Urinary bladder (tissue), 4 donors: Measurements from ENCODE around the gene NRXN2. TPM values are rescaled to one million over a fixed set of nuclear protein-coding genes. Genes with fewer than 3 reads are reported as not detected.

Source experiments
- DNase-seq: peaks from one replicate; pipeline ENCODE4 v3.0.0-alpha.2; 2015; ENCODE audit errors: extremely low spot score
- H3K27ac ChIP-seq: one replicate; pipeline ENCODE4 v1.5.1; 2013; ENCODE audit warnings: low read depth, mild to moderate bottlenecking, moderate library complexity
- H3K36me3 ChIP-seq: one replicate; pipeline ENCODE4 v1.6.1; 2013; ENCODE audit warnings: mild to moderate bottlenecking, moderate library complexity; ENCODE audit not compliant: insufficient read depth
- H3K4me1 ChIP-seq: one replicate; pipeline ENCODE4 v1.6.1; 2013; ENCODE audit warnings: mild to moderate bottlenecking, moderate library complexity; ENCODE audit not compliant: insufficient read depth
- H3K4me3 ChIP-seq: one replicate; pipeline ENCODE4 v1.5.1; 2013; ENCODE audit warnings: low read depth, low read length
- WGBS: extraction: QIAGEN DNeasy Blood & Tissue Kit; methylation state at CpG from one replicate; pipeline ENCODE4 v1.1.7; 2013; 5-methylcytosine and 5-hydroxymethylcytosine counted together
- polyA plus RNA-seq: library from polyadenylated mRNA; stranded (reverse); fragments of 200-250 nt; gene quantifications from one replicate; pipeline ENCODE4 v1.2.3, GENCODE V29; 2013
- total RNA-seq: library from RNA; depleted of rRNA; stranded (reverse); fragments of >200 nt; gene quantifications from one replicate; pipeline ENCODE4 v1.2.3, GENCODE V29; 2014
- donor health status: healthy with polysubstance abuse.
- donor health status: healthy.

The NRXN2 gene
- total RNA-seq, result 11.5 TPM
- 30.5 TPM for polyA plus RNA-seq

GRCh38 chr11:64723117-64723906 lies at the start of gene NRXN2:
Gene NRXN2, minus strand, starts transcription at chr11:64723197. Its CDS starts 9,498 bp downstream, at chr11:64713699.
- DNase-seq, result peak; percentile 53
- Histone ChIP-seq H3K4me1 (no peaks in the 10 kb centered on the region), H3K27ac (no peak within 1 kb of the TSS), H3K36me3 (no peaks in the 10 kb centered on the region), H3K4me3 (peak within 1 kb of the TSS; percentile 71)
- 3% methylated on average over 66 of the region's 66 CpGs for WGBS

- H3K4me1 ChIP-seq, result no peaks in the 10 kb centered on the region
- no peak for DNase-seq
- 69% methylated on average over 3 of the region's 3 CpGs for WGBS
Measured at GRCh38 chr11:64772303-64773018, 49.5 kb upstream of the NRXN2 start.

GRCh38 chr11:64771861-64772260 lies 48.9 kb upstream of the NRXN2 start:
- WGBS, result 85% methylated on average over 2 of the region's 2 CpGs
- H3K27ac ChIP-seq, result no peak overlapping the region
- no peak overlapping the region for H3K4me3 ChIP-seq
- no peak for DNase-seq
- peaks cover 18% of the 10 kb centered on the region for H3K36me3 ChIP-seq
- H3K4me1 ChIP-seq, result no peaks in the 10 kb centered on the region

More at GRCh38 chr11:64772303-64773018, 49.5 kb upstream of the NRXN2 start:
- no peak overlapping the region for H3K4me3 ChIP-seq
- peaks cover 16% of the 10 kb centered on the region for H3K36me3 ChIP-seq
- H3K27ac ChIP-seq, result no peak overlapping the region

GRCh38 chr11:64770120-64770519 lies 47.1 kb upstream of the NRXN2 start:
- peaks cover 17% of the 10 kb centered on the region for H3K36me3 ChIP-seq
- H3K4me3 ChIP-seq, result no peak overlapping the region
- no peak overlapping the region for H3K27ac ChIP-seq
- no peaks in the 10 kb centered on the region for H3K4me1 ChIP-seq
- no peak for DNase-seq
- WGBS, result 92% methylated on average over 12 of the region's 12 CpGs

GRCh38 chr11:64769283-64769682 lies 46.3 kb upstream of the NRXN2 start:
- 92% methylated on average over 6 of the region's 6 CpGs for WGBS
- peaks cover 22% of the 10 kb centered on the region for H3K36me3 ChIP-seq
- no peak overlapping the region for H3K27ac ChIP-seq
- no peaks in the 10 kb centered on the region for H3K4me1 ChIP-seq
- no peak for DNase-seq
- H3K4me3 ChIP-seq, result no peak overlapping the region

GRCh38 chr11:64768300-64768694 lies 45.3 kb upstream of the NRXN2 start:
- no peak overlapping the region for H3K4me3 ChIP-seq
- no peak overlapping the region for H3K27ac ChIP-seq
- peaks cover 23% of the 10 kb centered on the region for H3K36me3 ChIP-seq
- 87% methylated on average over 6 of the region's 6 CpGs for WGBS
- no peak for DNase-seq
- no peaks in the 10 kb centered on the region for H3K4me1 ChIP-seq

- 50% methylated on average over 19 of the region's 19 CpGs for WGBS
- no peak for DNase-seq
- H3K36me3 ChIP-seq, result peaks cover 23% of the 10 kb centered on the region
- no peak overlapping the region for H3K27ac ChIP-seq
- no peak overlapping the region for H3K4me3 ChIP-seq
- no peaks in the 10 kb centered on the region for H3K4me1 ChIP-seq
Measured at GRCh38 chr11:64767344-64768299, 44.6 kb upstream of the NRXN2 start.

- H3K36me3 ChIP-seq, result peaks cover 23% of the 10 kb centered on the region
- no peak overlapping the region for H3K4me3 ChIP-seq
- H3K27ac ChIP-seq, result no peak overlapping the region
- 96% methylated on average over 11 of the region's 11 CpGs for WGBS
- DNase-seq, result no peak
- H3K4me1 ChIP-seq, result no peaks in the 10 kb centered on the region
Measured at GRCh38 chr11:64766881-64767280, 43.9 kb upstream of the NRXN2 start.

- no peaks in the 10 kb centered on the region for H3K4me1 ChIP-seq
- WGBS, result 86% methylated on average over 42 of the region's 42 CpGs
- H3K27ac ChIP-seq, result no peak overlapping the region
- no peak overlapping the region for H3K4me3 ChIP-seq
- no peak for DNase-seq
- peaks cover 23% of the 10 kb centered on the region for H3K36me3 ChIP-seq
Measured at GRCh38 chr11:64765851-64766665, 43.1 kb upstream of the NRXN2 start.

GRCh38 chr11:64765291-64765850 lies 42.4 kb upstream of the NRXN2 start:
- Histone ChIP-seq H3K27ac (no peak overlapping the region), H3K36me3 (peaks cover 23% of the 10 kb centered on the region), H3K4me1 (no peaks in the 10 kb centered on the region), H3K4me3 (no peak overlapping the region)
- DNase-seq, result no peak
- 88% methylated on average over 30 of the region's 30 CpGs for WGBS

- Histone ChIP-seq H3K36me3 (peaks cover 20% of the 10 kb centered on the region), H3K4me1 (no peaks in the 10 kb centered on the region), H3K4me3 (no peak overlapping the region), H3K27ac (no peak overlapping the region)
- WGBS, result 81% methylated on average over 8 of the region's 8 CpGs
- no peak for DNase-seq
Measured at GRCh38 chr11:64764753-64765152, 41.8 kb upstream of the NRXN2 start.

- Histone ChIP-seq H3K4me3 (no peak overlapping the region), H3K27ac (no peak overlapping the region), H3K36me3 (peaks cover 20% of the 10 kb centered on the region), H3K4me1 (no peaks in the 10 kb centered on the region)
- DNase-seq, result no peak
- WGBS, result 52% methylated on average over 11 of the region's 11 CpGs
Measured at GRCh38 chr11:64764040-64764611, 41.1 kb upstream of the NRXN2 start.
